Keratinocyte (primary cell): ENCODE results near the gene WIPF3.

Source experiments
- CTCF ChIP-seq, 3 experiments: IDR thresholded peaks in 1 of 3; conservative IDR thresholded peaks in 1 of 3; optimal IDR thresholded peaks in 1 of 3; 2 replicates in 2 of 3; 3 replicates in 1 of 3; pipeline versions ENCODE3 to v1.5.1; 2011; ENCODE audit warnings: low read length in 3 of 3, mild to moderate bottlenecking in 3 of 3, moderate library complexity in 2 of 3, control low read depth in 1 of 3, inconsistent platforms in 1 of 3; ENCODE audit not compliant: insufficient read depth in 2 of 3; ENCODE audit errors: extremely low read depth in 1 of 3
- EZH2 ChIP-seq: IDR thresholded peaks from one replicate; pipeline ENCODE4 v1.6.1; 2012; ENCODE audit warnings: inconsistent platforms, mild to moderate bottlenecking, low read length, moderate library complexity

GRCh38 chr7:29806208-29806994 lies at the start of gene WIPF3:
- TF ChIP-seq CTCF (optimal IDR thresholded peaks at IDR 0.05 in 1 of 3, IDR thresholded peaks at IDR 0.05 in 1 of 3, conservative IDR thresholded peaks at IDR 0.05 in 1 of 3; ENCODE audit: extremely low read depth in 1 of 3, insufficient read depth in 2 of 3, low read length in 3 of 3) (no peak), EZH2 (peak; percentile 72)
